ENCODE data around the gene PHLPP1.

PHLPP1 gene

GRCh38 chr18:62933261-62933887, 218.0 kb downstream of the PHLPP1 start:
- DNase-seq (ENCODE audit: low read depth, low spot score), result no peak
- Histone ChIP-seq H3K27ac (no peak overlapping the region), H3K9me3 (ENCODE audit: low read depth, low read length) (no peaks in the 10 kb centered on the region), H3K4me3 (no peak overlapping the region), H3K36me3 (ENCODE audit: insufficient read depth, low read length) (no peaks in the 10 kb centered on the region), H3K9ac (ENCODE audit: insufficient read length) (no peak overlapping the region)
- TF ChIP-seq POLR2AphosphoS5 (IDR thresholded peaks at IDR 0.05; ENCODE audit: borderline replicate concordance, low read depth, low read length) (no peak), FOXP2 (optimal IDR thresholded peaks at IDR 0.05; ENCODE audit: control extremely low read depth, extremely low read length, insufficient read depth) (no peak), EZH2 (IDR thresholded peaks at IDR 0.05) (no peak)

DNA sequence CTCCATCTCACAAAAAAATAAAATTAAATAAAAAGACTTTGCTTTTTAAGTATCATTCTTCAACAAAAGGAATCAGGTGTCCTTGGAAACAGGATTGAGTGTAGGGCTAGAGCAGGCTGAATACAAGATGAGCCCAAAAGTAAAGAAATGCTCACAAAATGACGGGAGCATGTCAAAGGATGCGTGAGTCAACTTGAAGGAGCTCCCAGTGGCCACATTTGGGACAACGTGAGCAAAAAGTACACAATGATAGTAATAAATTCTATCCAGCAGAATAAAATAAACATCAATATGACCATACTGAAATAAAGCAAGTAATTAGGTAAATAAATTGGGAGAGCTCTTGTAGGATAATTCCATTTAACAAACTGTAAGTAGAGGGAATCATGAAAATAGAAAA, 220.7 kb downstream of the PHLPP1 start:
- no peak overlapping the region for H3K9ac ChIP-seq (ENCODE audit: insufficient read length)
- TF ChIP-seq FOXP2 (optimal IDR thresholded peaks at IDR 0.05; ENCODE audit: control extremely low read depth, extremely low read length, insufficient read depth) (no peak), EZH2 (IDR thresholded peaks at IDR 0.05) (no peak), POLR2AphosphoS5 (IDR thresholded peaks at IDR 0.05; ENCODE audit: borderline replicate concordance, low read depth, low read length) (no peak)
- H3K4me3 ChIP-seq, result no peak overlapping the region
- DNase-seq (ENCODE audit: low read depth, low spot score), result no peak
- no peaks in the 10 kb centered on the region for H3K36me3 ChIP-seq (ENCODE audit: insufficient read depth, low read length)
- no peaks in the 10 kb centered on the region for H3K9me3 ChIP-seq (ENCODE audit: low read depth, low read length)
- H3K27ac ChIP-seq, result no peak overlapping the region

DNA sequence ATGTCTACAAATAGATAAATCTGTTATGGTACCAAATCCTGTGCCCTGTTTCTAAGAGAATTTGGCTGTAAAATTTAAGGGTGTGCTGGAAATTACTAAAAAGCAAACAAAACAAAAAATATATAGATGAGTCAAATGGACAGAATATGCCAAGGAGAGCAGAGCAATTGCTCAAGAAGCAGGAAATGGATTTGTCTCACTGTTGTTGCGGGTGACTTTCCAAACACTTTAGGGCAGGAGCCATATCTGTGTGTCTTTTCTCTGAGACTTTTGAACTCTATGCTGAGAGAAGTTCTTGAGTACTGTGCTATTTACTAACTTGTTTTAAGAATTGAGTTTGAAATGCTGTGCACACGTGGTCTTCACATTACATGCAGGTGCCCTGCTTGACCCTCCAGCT, 221.7 kb downstream of the PHLPP1 start:
- TF ChIP-seq EZH2 (IDR thresholded peaks at IDR 0.05) (no peak), POLR2AphosphoS5 (IDR thresholded peaks at IDR 0.05; ENCODE audit: borderline replicate concordance, low read depth, low read length) (no peak), FOXP2 (optimal IDR thresholded peaks at IDR 0.05; ENCODE audit: control extremely low read depth, extremely low read length, insufficient read depth) (no peak)
- Histone ChIP-seq H3K36me3 (ENCODE audit: insufficient read depth, low read length) (no peaks in the 10 kb centered on the region), H3K27ac (no peak overlapping the region), H3K4me3 (no peak overlapping the region), H3K9ac (ENCODE audit: insufficient read length) (no peak overlapping the region), H3K9me3 (ENCODE audit: low read depth, low read length) (no peaks in the 10 kb centered on the region)
- DNase-seq (ENCODE audit: low read depth, low spot score), result no peak

- DNase-seq (ENCODE audit: low read depth, low spot score), result no peak
- H3K9me3 ChIP-seq (ENCODE audit: low read depth, low read length), result no peaks in the 10 kb centered on the region
- no peaks in the 10 kb centered on the region for H3K36me3 ChIP-seq (ENCODE audit: insufficient read depth, low read length)
- H3K9ac ChIP-seq (ENCODE audit: insufficient read length), result no peak overlapping the region
- H3K4me3 ChIP-seq, result no peak overlapping the region
- no peak overlapping the region for H3K27ac ChIP-seq
- no peak for TF ChIP-seq EZH2 (IDR thresholded peaks at IDR 0.05)
- TF ChIP-seq FOXP2 (optimal IDR thresholded peaks at IDR 0.05; ENCODE audit: control extremely low read depth, extremely low read length, insufficient read depth), result no peak
- no peak for TF ChIP-seq POLR2AphosphoS5 (IDR thresholded peaks at IDR 0.05; ENCODE audit: borderline replicate concordance, low read depth, low read length)
These were observed 222.7 kb downstream of the PHLPP1 start for GRCh38 chr18:62938006-62938405.

GRCh38 chr18:62938487-62938886, 223.1 kb downstream of the PHLPP1 start:
- DNase-seq (ENCODE audit: low read depth, low spot score), result no peak
- Histone ChIP-seq H3K9ac (ENCODE audit: insufficient read length) (no peak overlapping the region), H3K9me3 (ENCODE audit: low read depth, low read length) (no peaks in the 10 kb centered on the region), H3K4me3 (no peak overlapping the region), H3K36me3 (ENCODE audit: insufficient read depth, low read length) (no peaks in the 10 kb centered on the region), H3K27ac (no peak overlapping the region)
- TF ChIP-seq EZH2 (IDR thresholded peaks at IDR 0.05) (no peak), FOXP2 (optimal IDR thresholded peaks at IDR 0.05; ENCODE audit: control extremely low read depth, extremely low read length, insufficient read depth) (no peak), POLR2AphosphoS5 (IDR thresholded peaks at IDR 0.05; ENCODE audit: borderline replicate concordance, low read depth, low read length) (no peak)

DNA sequence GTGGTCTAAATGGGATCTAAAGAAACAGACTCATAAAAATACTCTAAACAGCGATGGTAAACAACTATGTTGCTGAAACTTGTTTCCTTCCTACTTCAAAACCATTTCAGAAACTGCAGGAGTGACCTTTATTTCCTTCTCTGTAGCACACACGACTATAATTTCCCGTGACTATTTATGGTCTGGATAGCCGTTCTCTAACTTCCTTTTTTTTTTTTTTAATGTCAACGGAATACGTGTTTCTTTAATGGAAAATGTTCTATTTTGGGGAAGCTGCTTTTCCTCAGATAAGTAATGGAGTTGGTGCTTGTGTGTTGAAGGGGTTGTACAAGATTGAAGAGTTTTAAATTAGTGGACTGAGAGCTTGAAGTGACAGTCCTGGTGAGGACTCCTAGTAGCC, 224.1 kb downstream of the PHLPP1 start:
- Histone ChIP-seq H3K4me3 (no peak overlapping the region), H3K9ac (ENCODE audit: insufficient read length) (no peak overlapping the region), H3K9me3 (ENCODE audit: low read depth, low read length) (no peaks in the 10 kb centered on the region), H3K36me3 (ENCODE audit: insufficient read depth, low read length) (no peaks in the 10 kb centered on the region), H3K27ac (no peak overlapping the region)
- no peak for DNase-seq (ENCODE audit: low read depth, low spot score)
- TF ChIP-seq FOXP2 (optimal IDR thresholded peaks at IDR 0.05; ENCODE audit: control extremely low read depth, extremely low read length, insufficient read depth) (no peak), EZH2 (IDR thresholded peaks at IDR 0.05) (no peak), POLR2AphosphoS5 (IDR thresholded peaks at IDR 0.05; ENCODE audit: borderline replicate concordance, low read depth, low read length) (no peak)

- DNase-seq (ENCODE audit: low read depth, low spot score), result no peak
These were observed 224.6 kb downstream of the PHLPP1 start for GRCh38 chr18:62939926-62940325.

DNA sequence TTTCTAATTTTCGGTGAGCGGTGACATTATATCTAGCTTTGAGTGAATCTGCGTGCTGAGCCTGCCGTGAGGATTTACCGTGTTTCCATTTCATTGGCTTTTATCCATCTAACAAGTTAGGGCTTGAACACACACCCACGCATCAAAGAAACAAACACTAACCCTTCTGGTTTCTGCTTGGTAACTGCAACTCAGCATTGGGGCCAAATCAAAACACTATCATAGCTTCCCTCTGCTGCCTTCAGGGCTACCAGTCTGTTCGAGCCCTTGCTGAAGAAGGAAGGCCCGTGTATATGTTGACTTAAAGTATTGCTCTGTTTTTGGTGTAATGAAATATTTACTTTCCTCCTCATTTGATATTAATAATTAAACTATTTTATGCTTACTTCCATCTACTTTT, 227.2 kb downstream of the PHLPP1 start:
- Histone ChIP-seq H3K27ac (no peak overlapping the region), H3K36me3 (ENCODE audit: insufficient read depth, low read length) (peaks cover 9% of the 10 kb centered on the region; the same call in 1 of the 2 replicates), H3K9ac (ENCODE audit: insufficient read length) (no peak overlapping the region), H3K9me3 (ENCODE audit: low read depth, low read length) (no peaks in the 10 kb centered on the region), H3K4me3 (no peak overlapping the region)
- TF ChIP-seq EZH2 (IDR thresholded peaks at IDR 0.05) (no peak), POLR2AphosphoS5 (IDR thresholded peaks at IDR 0.05; ENCODE audit: borderline replicate concordance, low read depth, low read length) (no peak), FOXP2 (optimal IDR thresholded peaks at IDR 0.05; ENCODE audit: control extremely low read depth, extremely low read length, insufficient read depth) (no peak)
- no peak for DNase-seq (ENCODE audit: low read depth, low spot score)

More at GRCh38 chr18:62939926-62940325, 224.6 kb downstream of the PHLPP1 start:
- Histone ChIP-seq H3K36me3 (ENCODE audit: insufficient read depth, low read length) (no peaks in the 10 kb centered on the region; the same call in 1 of the 2 replicates), H3K4me3 (no peak overlapping the region), H3K9me3 (ENCODE audit: low read depth, low read length) (no peaks in the 10 kb centered on the region), H3K9ac (ENCODE audit: insufficient read length) (no peak overlapping the region), H3K27ac (no peak overlapping the region)
- TF ChIP-seq FOXP2 (optimal IDR thresholded peaks at IDR 0.05; ENCODE audit: control extremely low read depth, extremely low read length, insufficient read depth) (no peak), EZH2 (IDR thresholded peaks at IDR 0.05) (no peak), POLR2AphosphoS5 (IDR thresholded peaks at IDR 0.05; ENCODE audit: borderline replicate concordance, low read depth, low read length) (no peak)

DNA sequence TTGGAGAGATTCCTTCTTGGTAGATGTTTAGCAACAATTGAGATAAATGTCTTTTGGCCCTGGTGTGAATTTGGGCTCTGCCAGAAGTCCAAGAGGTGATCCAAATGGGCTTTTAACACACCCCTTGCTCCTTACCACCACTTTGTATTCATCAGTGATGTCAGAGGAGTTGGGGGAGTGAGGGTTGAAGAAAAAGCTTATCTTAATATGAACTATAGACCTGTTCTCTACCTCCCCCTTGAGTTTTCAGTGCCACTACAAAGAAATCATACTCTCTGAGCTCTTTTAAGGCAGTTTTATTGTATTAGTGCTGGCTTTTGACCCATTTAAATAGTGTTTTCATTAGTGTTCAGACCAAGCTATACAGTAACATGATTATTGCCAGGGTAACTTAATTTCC, 229.1 kb downstream of the PHLPP1 start:
- H3K4me3 ChIP-seq, result no peak overlapping the region
- no peak overlapping the region for H3K9ac ChIP-seq (ENCODE audit: insufficient read length)
- no peaks in the 10 kb centered on the region for H3K9me3 ChIP-seq (ENCODE audit: low read depth, low read length)
- H3K36me3 ChIP-seq (ENCODE audit: insufficient read depth, low read length), result peaks cover 9% of the 10 kb centered on the region; the same call in 1 of the 2 replicates
- no peak for DNase-seq (ENCODE audit: low read depth, low spot score)
- no peak for TF ChIP-seq EZH2 (IDR thresholded peaks at IDR 0.05)
- no peak for TF ChIP-seq POLR2AphosphoS5 (IDR thresholded peaks at IDR 0.05; ENCODE audit: borderline replicate concordance, low read depth, low read length)
- no peak for TF ChIP-seq FOXP2 (optimal IDR thresholded peaks at IDR 0.05; ENCODE audit: control extremely low read depth, extremely low read length, insufficient read depth)
- no peak overlapping the region for H3K27ac ChIP-seq
